HEK293T (cell line): Measurements from ENCODE around the gene PLA2G15.

Source experiments
- BHLHE40 ChIP-seq: fragments of 450-650 bp; IDR thresholded peaks from 2 replicates; pipeline ENCODE4 v1.6.1; 2016; ENCODE audit warnings: mild to moderate bottlenecking, moderate library complexity, borderline replicate concordance
- ELF4 ChIP-seq: fragments of 450-650 bp; IDR thresholded peaks from 2 replicates; pipeline ENCODE4 v1.6.1; 2017; ENCODE audit warnings: antibody characterized with exemption
- FOXA1 ChIP-seq: fragments of 450-650 bp; IDR thresholded peaks from 2 replicates; pipeline ENCODE4 v1.6.1; 2016; ENCODE audit warnings: mild to moderate bottlenecking
- FOXK2 ChIP-seq: fragments of 450-650 bp; IDR thresholded peaks from 2 replicates; pipeline ENCODE4 v1.6.1; 2016; ENCODE audit warnings: mild to moderate bottlenecking
- FOXM1 ChIP-seq: fragments of 450-650 bp; IDR thresholded peaks from 2 replicates; pipeline ENCODE4 v1.6.1; 2017; ENCODE audit warnings: mild to moderate bottlenecking, borderline replicate concordance
- HDGF ChIP-seq: fragments of 450-650 bp; IDR thresholded peaks from 2 replicates; pipeline ENCODE4 v1.6.1; 2017; ENCODE audit warnings: antibody characterized with exemption, borderline replicate concordance
- NFRKB ChIP-seq: fragments of 450-650 bp; IDR thresholded peaks from 2 replicates; pipeline ENCODE4 v1.6.1; 2016; ENCODE audit warnings: mild to moderate bottlenecking, moderate library complexity
- PKNOX1 ChIP-seq: fragments of 450-650 bp; IDR thresholded peaks from 2 replicates; pipeline ENCODE4 v1.6.1; 2016
- SP1 ChIP-seq: fragments of 450-650 bp; IDR thresholded peaks from 2 replicates; pipeline ENCODE4 v1.6.1; 2017
- SUZ12 ChIP-seq: fragments of 450-650 bp; IDR thresholded peaks from 2 replicates; pipeline ENCODE4 v1.6.1; 2016; ENCODE audit warnings: mild to moderate bottlenecking
- TARDBP ChIP-seq: fragments of 450-650 bp; IDR thresholded peaks from 2 replicates; pipeline ENCODE4 v1.6.1; 2016
- ZNF384 ChIP-seq: fragments of 450-650 bp; IDR thresholded peaks from 2 replicates; pipeline ENCODE4 v1.6.1; 2016

- TF ChIP-seq SP1 (no peak), TARDBP (no peak), FOXA1 (no peak), FOXM1 (no peak), FOXK2 (no peak), NFRKB (no peak), SUZ12 (no peak), BHLHE40 (no peak), PKNOX1 (no peak), ZNF384 (no peak), HDGF (no peak), ELF4 (no peak)
Measured at GRCh38 chr16:68259007-68259825, 14.0 kb downstream of the PLA2G15 start.
